SK-N-MC (cell line): ENCODE measurements around the gene ITGAE.

ENCODE experiments used
- EZH2 ChIP-seq: fragments of 200-600 bp; sonication (generic); IDR thresholded peaks from one replicate; pipeline ENCODE4 v1.6.1; 2017; ENCODE audit warnings: antibody characterized with exemption
- FOXP2 ChIP-seq: optimal IDR thresholded peaks from 2 replicates; pipeline ENCODE3; 2011; ENCODE audit warnings: mild to moderate bottlenecking, moderate library complexity; ENCODE audit not compliant: insufficient read depth; ENCODE audit errors: extremely low read length, control extremely low read depth
- POLR2AphosphoS5 ChIP-seq: IDR thresholded peaks from 2 replicates; pipeline ENCODE4 v1.6.1; 2012; ENCODE audit warnings: mild to moderate bottlenecking, low read depth, low read length, borderline replicate concordance

GRCh38 chr17:3708366-3708765 is 92.6 kb downstream of the ITGAE start:
- TF ChIP-seq EZH2 (no peak), POLR2AphosphoS5 (no peak), FOXP2 (no peak)
